ENCODE measurements around the gene LRRC2.
"Not testable (repeated sequence)": the region's sequence is repeated elsewhere in the genome, so short reads cannot be mapped to it uniquely, and the experiment has no call there.

LRRC2 gene

DNA sequence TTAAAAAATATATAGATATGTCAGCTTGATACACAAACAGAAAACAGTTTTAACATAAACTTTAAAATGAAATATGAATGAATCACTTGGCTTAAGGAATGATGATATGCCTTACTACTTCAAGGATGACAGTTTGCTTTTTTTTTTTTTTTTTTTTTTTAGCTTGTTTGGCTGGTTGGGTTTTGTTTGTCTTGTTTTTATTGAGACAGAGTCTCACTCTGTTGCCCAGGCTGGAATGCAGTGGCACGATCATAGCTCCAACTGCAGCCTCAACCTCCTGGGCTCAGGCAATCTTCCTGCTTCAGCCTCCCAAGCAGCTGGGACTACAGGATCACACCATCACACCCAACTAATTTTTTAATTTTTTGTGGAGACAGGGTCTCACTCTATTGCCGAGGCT is 14.5 kb downstream of the LRRC2 start:
- DNase-seq = no peak

DNA sequence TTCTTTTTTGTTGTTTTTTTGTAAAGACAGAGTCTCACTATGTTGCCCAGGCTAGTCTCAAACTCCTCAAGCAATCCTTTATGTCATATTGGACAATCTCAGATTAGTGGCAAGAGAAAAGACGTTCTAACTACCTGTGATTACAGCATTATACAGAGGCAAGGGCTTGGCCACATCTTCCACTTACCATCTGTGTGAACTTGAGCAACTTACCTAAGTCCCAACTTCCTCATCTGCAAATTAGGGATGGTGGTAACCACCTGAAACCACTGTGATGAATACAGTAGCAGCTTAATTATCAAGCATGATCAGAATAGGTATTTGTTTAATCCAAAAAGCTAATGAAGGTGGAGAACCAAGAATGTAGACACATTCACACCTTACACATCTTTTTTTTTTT is 16.1 kb downstream of the LRRC2 start:
- no peak for DNase-seq

DNA sequence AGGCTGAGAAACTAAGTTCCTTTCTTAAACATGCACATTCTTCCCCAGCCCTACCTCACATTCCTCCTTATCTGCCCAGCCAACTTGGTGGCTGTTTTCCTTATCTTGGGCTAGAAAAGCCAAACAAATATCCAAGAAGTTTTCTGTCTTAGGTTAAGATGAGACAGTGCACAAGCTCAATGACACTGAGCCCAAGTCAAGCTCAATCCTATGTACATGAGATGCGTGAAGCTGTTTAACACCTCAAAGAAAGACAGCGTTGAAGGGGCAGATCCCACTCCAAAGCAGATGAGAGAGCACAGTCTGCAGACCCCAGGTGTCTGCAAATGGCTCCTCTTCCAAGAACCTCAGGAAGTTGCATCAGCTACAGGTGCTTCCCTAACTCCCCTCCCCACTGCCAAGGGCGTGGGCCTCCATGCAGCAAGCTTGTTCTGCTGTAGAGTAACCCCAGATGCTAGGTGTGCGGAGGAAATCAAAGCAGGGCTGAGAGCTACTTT is 16.6 kb downstream of the LRRC2 start:
- no peak for DNase-seq

DNA sequence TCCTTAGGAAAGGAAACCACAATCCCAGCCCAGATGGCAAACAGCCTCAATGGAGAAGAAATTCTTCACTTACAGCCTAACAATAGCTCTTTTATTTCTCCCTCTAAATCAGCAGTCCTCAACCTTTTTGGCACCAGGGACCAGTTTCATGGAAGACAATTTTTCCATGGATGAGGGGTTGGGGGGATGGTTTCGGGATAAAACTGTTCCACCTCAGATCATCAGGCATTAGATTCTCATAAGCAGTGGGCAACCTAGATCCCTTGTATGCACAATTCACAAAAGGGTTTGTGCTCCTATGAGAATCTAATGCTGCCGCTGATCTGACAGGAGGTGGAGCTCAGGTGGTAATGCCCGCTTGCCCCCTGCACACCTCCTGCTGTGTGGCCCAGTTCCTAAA is 17.5 kb downstream of the LRRC2 start:
- DNase-seq = not testable (repeated sequence)

DNA sequence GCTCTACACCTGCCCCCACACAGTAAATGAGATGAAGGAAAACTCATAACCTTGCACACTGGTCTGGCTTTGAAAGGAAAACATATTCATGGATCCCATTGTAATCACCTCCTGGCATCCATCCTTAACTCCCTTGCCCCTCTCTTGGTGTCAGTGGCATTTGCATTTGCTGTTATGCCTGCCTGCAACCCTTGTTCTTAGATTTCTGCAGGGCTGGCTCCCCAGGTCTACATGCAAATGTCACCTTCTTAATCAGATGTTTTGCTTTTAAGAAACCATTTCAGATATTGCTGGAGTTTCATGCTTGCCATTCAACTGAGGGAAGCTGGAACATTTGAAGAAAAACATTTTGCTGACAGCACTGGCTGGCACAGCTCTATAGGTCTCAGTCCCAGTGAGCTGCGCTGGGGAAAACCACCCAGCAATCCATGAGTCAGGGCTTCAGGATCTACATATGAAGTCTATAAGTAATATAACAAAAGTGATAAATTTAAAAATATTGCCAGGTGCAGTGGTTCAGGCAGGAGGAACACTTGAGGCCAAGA is 19.1 kb downstream of the LRRC2 start:
- no peak for DNase-seq

DNA sequence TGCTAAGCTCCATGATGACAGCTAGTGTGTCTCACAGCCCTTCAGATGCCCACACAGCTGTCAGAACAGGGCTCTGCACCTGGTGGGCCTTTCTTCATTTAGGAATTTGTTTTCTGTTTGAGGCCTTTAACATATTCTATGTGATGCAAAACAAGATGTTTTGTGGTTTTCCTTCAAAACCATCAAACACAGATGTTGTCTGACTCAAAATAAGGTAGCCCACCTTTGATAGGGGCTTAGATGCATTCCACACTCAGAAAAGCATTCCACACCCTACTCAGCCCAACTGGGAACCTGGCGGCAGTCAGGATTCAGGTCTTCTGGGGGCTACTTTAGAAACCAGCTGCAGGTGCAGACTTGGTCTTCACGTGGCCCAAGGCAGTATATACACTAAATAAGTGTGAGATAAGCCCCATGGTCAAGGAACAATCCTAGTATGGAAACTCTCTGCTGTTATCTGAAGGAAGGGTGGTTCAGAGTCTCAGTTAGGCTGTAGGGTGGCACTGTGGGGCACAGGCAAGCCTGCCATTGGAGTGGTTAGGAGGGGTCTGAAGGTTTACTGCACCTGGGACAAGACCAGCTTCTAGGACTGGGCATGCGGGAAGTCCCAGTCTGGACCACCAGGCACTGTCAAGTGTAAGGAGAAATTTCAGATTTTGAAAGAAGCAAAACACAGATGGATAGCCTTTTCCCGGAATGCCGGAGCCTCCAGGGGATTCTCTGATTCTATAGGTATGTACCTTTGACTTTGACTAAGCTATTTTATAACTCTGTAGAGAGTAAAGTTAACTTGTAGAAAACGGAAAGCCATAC is 20.1 kb downstream of the LRRC2 start:
- DNase-seq = no peak

GRCh38 chr3:46544771-46545503 is 21.2 kb downstream of the LRRC2 start:
- DNase-seq = no peak

GRCh38 chr3:46542801-46543201 is 23.3 kb downstream of the LRRC2 start:
- DNase-seq = no peak

- DNase-seq = no peak
These were observed 23.8 kb downstream of the LRRC2 start for GRCh38 chr3:46542344-46542743.

DNA sequence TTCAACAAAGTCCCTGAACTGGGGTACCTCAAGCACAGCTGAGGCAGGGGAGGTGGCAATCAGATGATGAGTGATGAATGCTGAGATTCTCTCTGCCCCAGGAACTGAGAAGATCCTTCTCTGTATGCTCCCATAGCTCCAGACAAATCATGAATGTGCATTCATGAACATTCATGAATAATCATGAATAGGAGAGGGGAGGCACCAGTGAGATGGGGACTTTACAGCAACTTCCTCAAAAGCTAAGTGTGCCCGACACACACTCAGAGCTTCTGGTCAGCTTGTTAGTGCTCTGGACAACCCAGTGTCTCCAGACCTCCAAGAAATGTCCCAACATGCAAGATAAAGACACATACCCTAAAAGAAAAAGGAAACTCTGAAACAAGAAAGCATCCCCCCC is 24.3 kb downstream of the LRRC2 start:
- no peak for DNase-seq

DNA sequence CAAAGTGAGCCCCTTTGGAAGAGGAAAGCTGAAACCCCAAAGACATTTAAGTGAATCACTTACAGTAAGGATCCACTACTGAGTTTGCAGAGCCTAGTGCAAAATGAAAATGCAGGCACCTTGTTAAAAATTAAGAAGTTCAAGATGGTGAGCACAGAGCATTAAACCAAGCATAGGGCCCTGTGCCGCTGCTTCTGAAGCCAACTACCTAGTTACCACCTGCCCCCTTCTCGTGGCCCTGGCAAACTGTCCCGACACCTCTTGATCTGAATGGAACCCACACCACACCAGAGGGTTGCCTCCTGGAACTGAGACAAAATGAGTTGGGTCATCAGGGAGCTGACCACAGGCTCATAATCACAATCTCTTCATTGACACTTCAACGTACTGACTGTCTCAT is 25.6 kb downstream of the LRRC2 start:
- DNase-seq = no peak

GRCh38 chr3:46539443-46540005 is 26.6 kb downstream of the LRRC2 start:
- no peak for DNase-seq

DNA sequence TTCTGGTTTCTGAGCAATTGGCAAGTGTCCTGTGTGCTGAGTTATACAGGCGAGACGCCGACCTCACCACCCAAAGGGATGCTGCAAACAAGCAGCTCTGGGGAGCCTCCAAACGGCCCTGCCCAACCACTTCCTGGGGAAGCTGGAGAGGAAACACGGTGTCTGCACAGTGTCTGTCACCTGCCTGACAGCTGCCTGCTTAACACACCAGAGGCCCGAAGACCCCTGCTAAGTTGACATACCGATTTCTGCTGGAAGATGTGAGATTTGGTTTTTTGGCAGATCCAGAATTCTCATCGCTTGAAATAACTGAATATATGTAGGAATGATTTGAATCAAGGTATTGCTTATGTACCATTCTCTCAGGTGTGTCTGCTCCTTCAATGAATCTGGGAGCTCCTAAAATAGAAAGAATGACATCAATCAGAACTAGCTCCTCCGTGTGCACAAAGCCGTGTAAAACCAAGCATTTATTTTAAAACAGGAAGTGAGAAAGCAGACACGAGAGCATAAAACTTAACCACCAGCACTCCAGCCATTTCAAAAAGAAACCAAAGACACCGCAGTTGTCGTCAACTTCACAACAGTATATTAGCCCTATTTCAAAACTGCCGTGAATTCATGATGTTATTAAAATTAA is 27.2 kb downstream of the LRRC2 start:
- DNase-seq = no peak

GRCh38 chr3:46538425-46538802 is 27.7 kb downstream of the LRRC2 start:
- not testable (repeated sequence) for DNase-seq

DNA sequence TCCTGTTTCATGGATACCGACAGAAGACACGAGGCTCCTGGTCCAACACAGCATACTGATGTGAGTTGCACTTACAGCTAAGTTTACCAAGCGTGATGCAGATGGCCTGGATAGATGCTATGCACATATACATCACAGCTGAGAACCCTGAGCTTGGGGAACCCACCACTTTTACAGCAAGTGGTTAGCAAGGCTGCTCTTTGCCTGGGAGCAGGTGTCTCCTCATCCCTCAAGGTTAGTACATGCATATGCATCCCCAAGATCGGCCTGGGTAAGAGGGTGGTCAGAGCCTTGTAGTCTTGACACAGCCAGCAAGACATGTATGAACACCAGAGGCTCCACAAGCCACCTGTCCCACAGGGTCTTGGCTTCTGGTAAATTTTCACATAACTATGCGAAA is 28.3 kb downstream of the LRRC2 start:
- DNase-seq = no peak

- DNase-seq = no peak
These were observed 28.8 kb downstream of the LRRC2 start for GRCh38 chr3:46537316-46537715.

GRCh38 chr3:46536758-46537157 is 29.3 kb downstream of the LRRC2 start:
- DNase-seq = no peak

DNA sequence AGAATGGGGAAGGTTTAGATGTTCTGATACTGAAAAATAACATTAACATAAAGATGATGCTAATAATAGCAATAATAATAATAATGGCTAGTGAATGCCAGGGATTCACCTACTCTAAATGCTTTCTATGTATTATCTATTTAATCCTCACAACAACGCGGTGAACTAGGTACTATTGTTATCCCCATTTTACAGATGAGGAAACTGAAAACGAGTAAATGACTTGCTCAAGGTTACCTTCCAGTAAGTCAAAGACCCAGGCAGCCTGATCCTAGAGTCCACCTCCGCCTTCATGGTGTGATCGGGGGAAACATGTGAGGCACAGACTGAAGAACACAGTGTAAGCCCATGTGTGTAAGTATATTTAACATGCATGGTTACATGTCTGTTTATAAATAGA is 30.4 kb downstream of the LRRC2 start:
- no peak for DNase-seq

- no peak for DNase-seq
These were observed 33.0 kb downstream of the LRRC2 start for GRCh38 chr3:46533091-46533490.

- no peak for DNase-seq
These were observed 38.9 kb downstream of the LRRC2 start for GRCh38 chr3:46527239-46527638.

DNA sequence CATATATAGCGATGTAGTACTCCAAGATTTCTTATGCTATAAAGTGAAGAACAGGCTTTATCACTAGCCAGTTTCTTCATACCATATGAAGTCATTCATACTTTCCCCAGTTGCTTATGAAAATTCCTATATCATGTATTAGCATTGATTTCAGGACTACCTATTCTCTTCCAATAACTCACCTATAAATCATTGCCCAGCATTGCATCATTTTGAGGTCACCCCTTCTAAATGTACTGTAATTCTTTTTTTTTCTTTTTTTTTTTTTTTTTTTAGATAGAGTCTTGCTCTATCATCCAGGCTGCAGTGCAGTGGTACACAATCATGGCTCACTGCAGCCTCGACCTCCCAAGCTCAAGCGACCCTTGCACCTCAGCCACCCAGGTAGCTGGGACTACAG is 41.3 kb downstream of the LRRC2 start:
- no peak for DNase-seq

- DNase-seq = no peak
These were observed 42.1 kb downstream of the LRRC2 start for GRCh38 chr3:46524008-46524407.

DNA sequence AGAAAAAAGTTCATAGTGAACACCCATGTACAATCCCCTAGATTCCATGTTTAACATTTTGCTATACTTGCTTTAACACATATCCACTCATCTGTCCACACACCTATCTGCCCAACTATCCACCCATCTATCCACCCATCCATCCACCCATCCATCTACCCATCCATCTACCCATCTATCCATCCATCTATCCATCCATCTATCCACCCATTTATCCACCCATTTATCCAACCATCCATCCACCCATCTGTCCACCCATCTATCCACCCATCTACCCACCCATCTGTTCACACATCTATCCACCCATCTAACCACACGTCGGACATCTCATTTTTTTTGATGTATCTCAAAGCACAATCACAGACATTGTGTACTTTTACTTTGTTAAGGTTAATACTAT is 42.5 kb downstream of the LRRC2 start:
- DNase-seq = no peak
